Thoracic aorta (tissue), 2 donors: ENCODE measurements around the gene SNRPA1. TPM values are rescaled to one million over a fixed set of nuclear protein-coding genes. Genes with fewer than 3 reads are reported as not detected.
A peak's percentile ranks its signal among the peaks of the same experiment; 100 is the strongest.

Source experiments
- ATAC-seq: fragments of 150-250 bp; one replicate; pipeline ENCODE4 v1.8.0; 2017; ENCODE audit warnings: low read depth; ENCODE audit not compliant: insufficient number of reproducible peaks, low FRiP score
- DNase-seq: peaks from one replicate; pipeline ENCODE4 v3.0.0-alpha.2; 2020; ENCODE audit warnings: low spot score
- H3K27ac ChIP-seq, 2 donors: fragments of 200-600 bp; sonication (generic); 1 replicate in 1 of 2; 2 replicates in 1 of 2; pipeline ENCODE4 v1.5.1; 2016; ENCODE audit warnings: mild to moderate bottlenecking in 2 of 2, moderate library complexity in 2 of 2
- H3K27me3 ChIP-seq: fragments of 200-600 bp; sonication (generic); replicated peaks from 2 replicates; pipeline ENCODE4 v1.6.0; 2016; ENCODE audit warnings: mild to moderate bottlenecking; ENCODE audit not compliant: insufficient read depth
- H3K36me3 ChIP-seq: fragments of 200-600 bp; sonication (generic); one replicate; pipeline ENCODE4 v1.5.1; 2016
- H3K4me1 ChIP-seq, 2 donors: fragments of 200-600 bp; sonication (generic); 1 replicate in 1 of 2; 2 replicates in 1 of 2; pipeline versions ENCODE4 v1.5.1 to v1.6.0; 2016; ENCODE audit warnings: low read depth in 2 of 2, mild to moderate bottlenecking in 1 of 2; ENCODE audit not compliant: control insufficient read depth in 1 of 2
- H3K4me3 ChIP-seq: fragments of 200-600 bp; sonication (generic); 2 replicates; pipeline ENCODE4 v1.5.1; 2016; ENCODE audit warnings: mild to moderate bottlenecking
- H3K9me3 ChIP-seq: fragments of 200-600 bp; sonication (generic); 2 replicates; pipeline ENCODE4 v1.5.1; 2016
- CTCF ChIP-seq: fragments of 200-600 bp; sonication (generic); IDR thresholded peaks from one replicate; pipeline ENCODE4 v1.5.1; 2019; ENCODE audit warnings: antibody characterized with exemption
- total RNA-seq, 2 donors: library from RNA; depleted of rRNA; stranded (reverse); fragments of >200 nt; gene quantifications; one replicate each; pipeline versions ENCODE4 v1.1.0 to v1.2.3, GENCODE V29; 2016

Gene SNRPA1
- total RNA-seq, 2 donors from 2014 or later, result 31.0 to 60.0 TPM

GRCh38 chr15:101262551-101262950, 32.5 kb downstream of the SNRPA1 start:
- no peak for TF ChIP-seq CTCF
- ATAC-seq (no peak), DNase-seq (no peak)
- no peaks in the 10 kb centered on the region for H3K27me3 ChIP-seq
- peaks cover 9 to 29% of the 10 kb centered on the region in 2 donors for H3K4me1 ChIP-seq
- no peak overlapping the region for H3K27ac ChIP-seq
- H3K9me3 ChIP-seq, result no peaks in the 10 kb centered on the region
- no peak overlapping the region for H3K4me3 ChIP-seq
- H3K36me3 ChIP-seq, result no peaks in the 10 kb centered on the region

GRCh38 chr15:101258238-101259144, 36.6 kb downstream of the SNRPA1 start:
- no peaks in the 10 kb centered on the region for H3K27me3 ChIP-seq
- H3K36me3 ChIP-seq, result no peaks in the 10 kb centered on the region
- H3K4me1 ChIP-seq, result peaks cover 0 to under 1% of the 10 kb centered on the region in 2 donors
- DNase-seq (no peak), ATAC-seq (no peak)
- no peak overlapping the region for H3K27ac ChIP-seq
- TF ChIP-seq CTCF, result peak; percentile 79
- H3K9me3 ChIP-seq, result no peaks in the 10 kb centered on the region
- H3K4me3 ChIP-seq, result no peak overlapping the region

DNA sequence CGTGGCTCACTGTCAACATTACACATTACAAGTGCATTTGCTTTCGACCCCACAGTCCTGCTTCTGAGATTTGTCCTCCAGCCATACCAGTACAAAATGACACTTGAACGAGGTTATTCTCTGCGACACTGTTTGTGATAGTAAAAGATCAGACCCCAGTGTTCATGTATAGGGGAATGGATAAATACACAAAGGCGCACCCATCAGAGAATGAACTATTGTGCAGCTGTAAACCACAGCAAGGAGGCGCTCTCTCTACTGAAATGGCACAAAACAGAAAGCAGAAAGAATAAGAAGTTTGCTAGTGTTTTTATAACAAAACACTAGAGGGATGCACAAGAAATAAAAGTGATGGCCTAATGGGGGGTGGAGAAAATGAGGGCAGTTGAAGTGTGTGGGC, 38.3 kb downstream of the SNRPA1 start:
- Histone ChIP-seq H3K9me3 (no peaks in the 10 kb centered on the region), H3K4me1 (peaks cover 0 to 12% of the 10 kb centered on the region in 2 donors), H3K4me3 (no peak overlapping the region), H3K27ac (no peak overlapping the region), H3K36me3 (no peaks in the 10 kb centered on the region), H3K27me3 (no peaks in the 10 kb centered on the region)
- TF ChIP-seq CTCF, result no peak
- DNase-seq (no peak), ATAC-seq (no peak)

GRCh38 chr15:101255615-101256241, 39.3 kb downstream of the SNRPA1 start:
- TF ChIP-seq CTCF, result no peak
- no peak overlapping the region for H3K4me3 ChIP-seq
- no peak for DNase-seq

DNA sequence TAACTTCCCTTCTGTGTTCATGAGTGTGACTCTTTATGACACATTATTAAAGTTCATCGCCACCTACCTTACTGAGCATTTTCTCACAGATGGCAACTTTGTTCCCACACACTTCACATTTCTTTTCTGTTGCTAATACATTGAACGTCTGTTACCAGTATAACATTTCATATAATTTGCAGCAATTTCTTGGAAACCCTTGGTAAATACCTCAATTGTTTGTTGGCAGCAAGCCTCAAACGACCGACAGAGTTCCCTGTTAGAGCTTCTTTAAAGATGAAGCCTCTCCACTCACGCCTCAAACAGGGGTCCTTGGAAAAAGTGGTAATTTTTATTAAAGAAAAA, 40.0 kb downstream of the SNRPA1 start:
- no peaks in the 10 kb centered on the region for H3K27me3 ChIP-seq
- ATAC-seq (no peak), DNase-seq (no peak)
- peaks cover 4 to 18% of the 10 kb centered on the region in 2 donors for H3K4me1 ChIP-seq
- H3K36me3 ChIP-seq, result no peaks in the 10 kb centered on the region
- no peaks in the 10 kb centered on the region for H3K9me3 ChIP-seq
- TF ChIP-seq CTCF, result no peak
- no peak overlapping the region for H3K27ac ChIP-seq
- H3K4me3 ChIP-seq, result no peak overlapping the region

More at GRCh38 chr15:101255615-101256241, 39.3 kb downstream of the SNRPA1 start:
- Histone ChIP-seq H3K27me3 (no peaks in the 10 kb centered on the region), H3K4me1 (peaks cover 0 to 12% of the 10 kb centered on the region in 2 donors), H3K27ac (no peak overlapping the region), H3K9me3 (no peaks in the 10 kb centered on the region), H3K36me3 (no peaks in the 10 kb centered on the region)
- ATAC-seq, result no peak
